GM21423 (cell line): ENCODE results near the gene TVP23B.
A peak's percentile ranks its signal among the peaks of the same experiment; 100 is the strongest.
"Not testable (repeated sequence)": the region's sequence is repeated elsewhere in the genome, so short reads cannot be mapped to it uniquely, and the experiment has no call there.

ENCODE experiments used
- ATAC-seq: cut with Tn5 transposase; IDR thresholded peaks from one replicate; pipeline ENCODE4 v1.9.1; 2021; ENCODE audit warnings: mild to moderate bottlenecking, moderate library complexity; ENCODE audit not compliant: unreplicated experiment

TVP23B gene

GRCh38 chr17:18780991-18781718 lies at the start of gene TVP23B:
TVP23B (plus strand) TSS chr17:18781183; CDS start chr17:18781294, 111 bp downstream.
- peak; percentile 99 for ATAC-seq

GRCh38 chr17:18732438-18732837 lies 48.5 kb upstream of the TVP23B start:
- not testable (repeated sequence) for ATAC-seq

GRCh38 chr17:18733350-18733749 lies 47.6 kb upstream of the TVP23B start:
- not testable (repeated sequence) for ATAC-seq

GRCh38 chr17:18739616-18740391 lies 41.2 kb upstream of the TVP23B start:
- not testable (repeated sequence) for ATAC-seq

GRCh38 chr17:18741228-18741627 lies 39.8 kb upstream of the TVP23B start:
- ATAC-seq: not testable (repeated sequence)

GRCh38 chr17:18743699-18744421 lies 37.1 kb upstream of the TVP23B start, which contains the start of gene FBXW10:
FBXW10 (plus strand) TSS chr17:18744054; CDS start chr17:18744245, 191 bp downstream.
- not testable (repeated sequence) for ATAC-seq

GRCh38 chr17:18744726-18745125 lies 36.3 kb upstream of the TVP23B start:
- ATAC-seq: not testable (repeated sequence)

- not testable (repeated sequence) for ATAC-seq
Measured at GRCh38 chr17:18746551-18746950, 34.4 kb upstream of the TVP23B start.

- ATAC-seq: not testable (repeated sequence)
Measured at GRCh38 chr17:18747501-18747900, 33.5 kb upstream of the TVP23B start.

GRCh38 chr17:18750242-18750641 lies 30.7 kb upstream of the TVP23B start:
- ATAC-seq: not testable (repeated sequence)

- not testable (repeated sequence) for ATAC-seq
Measured at GRCh38 chr17:18753829-18754409, 27.1 kb upstream of the TVP23B start.

GRCh38 chr17:18755969-18756368 lies 25.0 kb upstream of the TVP23B start:
- ATAC-seq: not testable (repeated sequence)

- not testable (repeated sequence) for ATAC-seq
Measured at GRCh38 chr17:18757368-18758044, 23.5 kb upstream of the TVP23B start.

GRCh38 chr17:18758344-18758743 lies 22.6 kb upstream of the TVP23B start:
- not testable (repeated sequence) for ATAC-seq

GRCh38 chr17:18760221-18760620 lies 20.8 kb upstream of the TVP23B start:
- not testable (repeated sequence) for ATAC-seq

- not testable (repeated sequence) for ATAC-seq
Measured at GRCh38 chr17:18770572-18770971, 10.4 kb upstream of the TVP23B start.

- ATAC-seq: not testable (repeated sequence)
Measured at GRCh38 chr17:18771066-18771465, 9.9 kb upstream of the TVP23B start.

GRCh38 chr17:18772471-18772870 lies 8.5 kb upstream of the TVP23B start:
- no peak for ATAC-seq

- ATAC-seq: not testable (repeated sequence)
Measured at GRCh38 chr17:18781805-18782204, 822 bp downstream of the TVP23B start.

- ATAC-seq: not testable (repeated sequence)
Measured at GRCh38 chr17:18785933-18786332, 5.0 kb downstream of the TVP23B start.
